ENCODE results near the gene RGR.

GRCh38 chr10:84211566-84211965, 33.3 kb upstream of the RGR start:
- TF ChIP-seq CTCF (IDR thresholded peaks at IDR 0.05) (no peak), POLR2A (IDR thresholded peaks at IDR 0.05) (no peak)
